SK-N-SH (cell line): ENCODE results near the gene FIBP.

Experiments used
- CTCF ChIP-seq: fragments of 200-600 bp; sonication (generic); IDR thresholded peaks from 2 replicates; pipeline ENCODE4 v1.6.1; 2017; ENCODE audit warnings: antibody characterized with exemption, mild to moderate bottlenecking, moderate library complexity
- EZH2phosphoT487 ChIP-seq: fragments of 200-600 bp; sonication (generic); IDR thresholded peaks from 2 replicates; pipeline ENCODE4 v1.6.1; 2017; ENCODE audit warnings: low read depth, mixed run types, mild to moderate bottlenecking, antibody characterized with exemption, moderate library complexity, borderline replicate concordance
- JUND ChIP-seq: IDR thresholded peaks from 2 replicates; pipeline ENCODE4 v1.4.0; 2012
- POLR2AphosphoS5 ChIP-seq: IDR thresholded peaks from 2 replicates; pipeline ENCODE4 v1.6.1; 2012; ENCODE audit warnings: low read depth, low read length
- RAD21 ChIP-seq: IDR thresholded peaks from 2 replicates; pipeline ENCODE4 v1.6.1; 2012; ENCODE audit warnings: mild to moderate bottlenecking, low read length
- REST ChIP-seq: IDR thresholded peaks from 2 replicates; pipeline ENCODE4 v1.6.1; 2012; ENCODE audit warnings: mild to moderate bottlenecking, low read depth, low read length, moderate library complexity
- TEAD4 ChIP-seq: IDR thresholded peaks from 2 replicates; pipeline ENCODE4 v1.4.0; 2012; ENCODE audit warnings: mild to moderate bottlenecking, borderline replicate concordance; ENCODE audit not compliant: insufficient read depth
- TF ChIP-seq, protein P1 (sequence below): IDR thresholded peaks from 2 replicates; pipeline ENCODE4 v1.4.0; 2012; ENCODE audit warnings: low read depth
- TF ChIP-seq, protein P2 (sequence below): IDR thresholded peaks from 2 replicates; pipeline ENCODE4; 2012

DNA sequence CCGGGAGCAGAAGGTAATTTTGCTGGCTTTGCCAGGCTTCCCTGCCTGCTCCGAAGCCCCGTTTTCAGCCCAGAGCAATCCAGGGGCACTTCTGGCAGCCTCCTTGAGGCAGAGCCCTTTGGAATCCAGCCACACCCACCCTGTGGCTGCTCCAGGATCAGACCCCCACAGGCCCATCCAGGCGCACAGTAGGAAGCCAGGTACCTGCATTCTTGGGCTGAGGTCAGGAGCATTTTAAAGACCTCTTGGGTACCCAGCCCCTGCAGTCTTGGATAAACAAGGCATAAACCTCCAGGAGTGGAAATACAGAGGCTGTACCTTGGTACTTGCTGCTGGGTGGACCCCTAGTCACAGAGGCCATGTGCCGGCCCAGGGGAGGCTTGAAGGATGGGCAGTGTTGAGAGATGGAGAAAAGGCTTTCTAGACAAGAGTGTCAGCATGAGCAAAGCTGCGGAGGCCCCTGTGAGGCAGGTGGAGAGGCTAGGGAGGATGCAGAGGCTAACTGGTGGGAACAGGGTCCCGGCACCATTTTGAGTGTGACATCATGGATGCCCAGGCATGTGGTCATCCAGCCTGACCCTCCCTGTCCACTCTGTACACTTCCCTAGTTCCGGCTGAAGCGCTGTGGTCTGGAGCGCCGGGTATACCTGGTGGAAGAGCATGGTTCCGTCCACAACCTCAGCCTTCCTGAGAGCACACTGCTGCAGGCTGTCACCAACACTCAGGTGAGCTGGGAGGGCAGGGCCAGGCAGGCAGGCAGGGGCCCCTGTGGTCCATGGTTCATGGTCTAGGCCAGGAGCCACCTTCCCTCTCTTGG, 24.2 kb downstream of the FIBP start:
- TF ChIP-seq JUND (no peak), REST (no peak), CTCF (no peak), POLR2AphosphoS5 (no peak), RAD21 (no peak), TEAD4 (no peak), EZH2phosphoT487 (no peak)
- TF ChIP-seq, protein P1, sequence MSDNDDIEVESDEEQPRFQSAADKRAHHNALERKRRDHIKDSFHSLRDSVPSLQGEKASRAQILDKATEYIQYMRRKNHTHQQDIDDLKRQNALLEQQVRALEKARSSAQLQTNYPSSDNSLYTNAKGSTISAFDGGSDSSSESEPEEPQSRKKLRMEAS, result no peak
- TF ChIP-seq, protein P2, sequence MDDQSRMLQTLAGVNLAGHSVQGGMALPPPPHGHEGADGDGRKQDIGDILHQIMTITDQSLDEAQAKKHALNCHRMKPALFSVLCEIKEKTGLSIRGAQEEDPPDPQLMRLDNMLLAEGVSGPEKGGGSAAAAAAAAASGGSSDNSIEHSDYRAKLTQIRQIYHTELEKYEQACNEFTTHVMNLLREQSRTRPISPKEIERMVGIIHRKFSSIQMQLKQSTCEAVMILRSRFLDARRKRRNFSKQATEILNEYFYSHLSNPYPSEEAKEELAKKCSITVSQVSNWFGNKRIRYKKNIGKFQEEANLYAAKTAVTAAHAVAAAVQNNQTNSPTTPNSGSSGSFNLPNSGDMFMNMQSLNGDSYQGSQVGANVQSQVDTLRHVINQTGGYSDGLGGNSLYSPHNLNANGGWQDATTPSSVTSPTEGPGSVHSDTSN, result no peak
